GM10248 (cell line): ENCODE results near the gene C13orf46.

Source experiments
- CTCF ChIA-PET: fragments of 300-600 bp; sonication (Branson Sonifier 250); formaldehyde crosslinking; extraction: SDS; loops from one replicate; lab custom pipeline; 2021; ENCODE audit warnings: antibody characterized with exemption; lab: Yijun Ruan, JAX
- POLR2A ChIA-PET: fragments of 350-650 bp; sonication (Branson Sonifier 250); formaldehyde crosslinking; extraction: SDS; loops from one replicate; lab custom pipeline; 2020; ENCODE audit warnings: antibody characterized with exemption; lab: Yijun Ruan, JAX
- DNase-seq: peaks from one replicate; pipeline ENCODE4 v3.0.0; 2012; ENCODE audit errors: extremely low spot score
- TF ChIP-seq, protein P1 (sequence below): IDR thresholded peaks from 2 replicates; pipeline ENCODE4 v1.5.1; 2012; ENCODE audit warnings: mild to moderate bottlenecking, low read depth; ENCODE audit errors: extremely low read depth, missing control alignments, control extremely low read depth

Gene C13orf46

DNA sequence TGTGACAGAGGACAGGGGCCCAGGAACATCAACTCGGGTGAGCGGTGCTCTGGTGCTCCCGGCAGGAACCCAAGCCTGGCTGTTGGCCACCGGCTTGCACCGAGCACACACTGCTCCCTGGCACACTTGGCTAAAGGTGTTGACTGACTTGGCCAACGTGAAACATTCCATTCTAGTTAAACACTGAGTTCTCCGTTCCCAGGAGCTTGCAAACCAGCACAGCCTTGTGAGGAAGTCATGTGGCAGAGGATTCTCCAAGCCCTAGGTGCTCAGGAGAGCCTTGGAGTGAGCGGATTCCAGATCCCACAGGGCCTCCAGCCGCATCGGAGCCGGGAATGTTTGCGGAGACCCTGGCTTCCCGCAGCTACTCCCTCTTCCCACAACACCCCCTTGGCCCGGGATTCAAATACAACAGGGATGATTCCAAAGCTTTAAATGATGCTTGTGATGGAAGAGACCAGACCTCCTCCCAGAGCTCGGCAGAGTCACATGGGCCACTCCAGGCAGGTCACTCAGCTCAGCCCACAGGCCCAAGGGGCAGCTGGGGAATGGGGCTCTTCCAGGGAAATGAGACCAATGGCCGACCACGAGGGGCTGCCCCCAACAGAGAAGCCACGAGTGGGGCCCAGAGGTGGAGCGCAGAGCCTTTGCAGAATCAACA is 2.9 kb downstream of the C13orf46 start:
- TF ChIP-seq, protein P1, sequence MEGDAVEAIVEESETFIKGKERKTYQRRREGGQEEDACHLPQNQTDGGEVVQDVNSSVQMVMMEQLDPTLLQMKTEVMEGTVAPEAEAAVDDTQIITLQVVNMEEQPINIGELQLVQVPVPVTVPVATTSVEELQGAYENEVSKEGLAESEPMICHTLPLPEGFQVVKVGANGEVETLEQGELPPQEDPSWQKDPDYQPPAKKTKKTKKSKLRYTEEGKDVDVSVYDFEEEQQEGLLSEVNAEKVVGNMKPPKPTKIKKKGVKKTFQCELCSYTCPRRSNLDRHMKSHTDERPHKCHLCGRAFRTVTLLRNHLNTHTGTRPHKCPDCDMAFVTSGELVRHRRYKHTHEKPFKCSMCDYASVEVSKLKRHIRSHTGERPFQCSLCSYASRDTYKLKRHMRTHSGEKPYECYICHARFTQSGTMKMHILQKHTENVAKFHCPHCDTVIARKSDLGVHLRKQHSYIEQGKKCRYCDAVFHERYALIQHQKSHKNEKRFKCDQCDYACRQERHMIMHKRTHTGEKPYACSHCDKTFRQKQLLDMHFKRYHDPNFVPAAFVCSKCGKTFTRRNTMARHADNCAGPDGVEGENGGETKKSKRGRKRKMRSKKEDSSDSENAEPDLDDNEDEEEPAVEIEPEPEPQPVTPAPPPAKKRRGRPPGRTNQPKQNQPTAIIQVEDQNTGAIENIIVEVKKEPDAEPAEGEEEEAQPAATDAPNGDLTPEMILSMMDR = no peak
- DNase-seq = no peak
- POLR2A ChIA-PET = no interaction called here
- CTCF ChIA-PET = no interaction called here

DNA sequence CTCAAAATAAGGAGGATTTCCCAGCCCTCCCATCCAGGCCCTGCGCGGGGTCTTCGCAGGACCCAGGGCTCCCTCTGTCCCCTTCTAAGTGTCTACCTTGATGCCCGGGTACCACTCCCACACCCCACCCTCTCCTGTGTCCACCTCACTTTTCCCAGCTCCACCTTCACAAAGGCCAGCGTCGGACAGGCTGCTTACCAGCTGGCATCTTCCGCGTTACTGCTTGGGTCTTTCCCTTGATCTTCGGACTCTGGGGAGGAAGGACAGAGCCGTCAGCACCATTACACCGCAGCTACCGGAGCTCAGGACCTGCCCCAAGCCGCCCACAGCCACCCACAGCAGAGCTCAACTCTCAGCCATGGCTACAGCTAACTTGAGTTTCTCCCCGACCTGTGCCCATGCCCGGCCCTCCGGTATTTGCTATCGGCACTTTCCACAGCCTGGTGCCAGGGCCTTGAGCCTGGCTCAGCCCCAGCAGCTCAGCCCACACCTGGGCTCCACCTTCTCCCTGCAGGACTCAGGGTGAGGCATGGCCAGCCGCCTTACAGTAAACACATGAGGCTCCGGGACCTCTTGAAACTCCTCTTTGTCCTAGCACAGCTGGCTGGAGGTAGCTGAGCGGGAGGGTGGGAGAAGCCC is 3.8 kb downstream of the C13orf46 start:
- TF ChIP-seq, protein P1 = no peak
- POLR2A ChIA-PET = no interaction called here
- no peak for DNase-seq
- CTCF ChIA-PET = no interaction called here

DNA sequence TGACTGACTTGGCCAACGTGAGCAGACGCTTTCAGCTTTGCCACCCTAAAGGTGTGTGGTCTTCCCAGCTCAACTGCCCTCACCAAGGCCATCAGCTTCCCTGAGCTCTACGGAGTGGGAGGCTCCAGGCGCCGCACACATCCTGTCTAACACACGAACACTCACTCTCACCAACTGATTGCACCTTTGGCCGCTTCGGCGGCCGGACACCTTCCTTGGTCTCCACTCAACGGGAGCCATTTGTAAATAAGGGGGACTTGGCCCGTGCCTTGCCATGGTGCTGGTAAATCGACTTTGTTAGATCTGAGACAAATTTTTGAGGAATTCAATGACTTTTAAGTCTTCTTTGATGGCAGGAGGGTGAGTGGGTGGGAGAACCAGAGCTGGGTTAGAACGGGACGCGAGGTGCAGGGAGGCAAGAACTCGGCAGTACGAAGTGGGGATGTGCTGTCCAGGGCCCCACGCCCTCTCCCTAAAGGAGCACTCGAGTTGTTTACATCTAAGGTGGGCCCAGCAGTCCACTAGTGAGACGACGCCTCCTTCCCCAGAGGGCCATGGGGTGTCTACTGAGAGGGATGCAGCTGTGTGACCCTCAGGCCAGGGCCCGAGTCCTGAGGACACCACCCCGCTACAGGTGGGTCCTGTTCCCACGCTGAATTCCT is 4.4 kb downstream of the C13orf46 start:
- CTCF ChIA-PET = no interaction called here
- DNase-seq = no peak
- POLR2A ChIA-PET = no interaction called here
- TF ChIP-seq, protein P1 = no peak

DNA sequence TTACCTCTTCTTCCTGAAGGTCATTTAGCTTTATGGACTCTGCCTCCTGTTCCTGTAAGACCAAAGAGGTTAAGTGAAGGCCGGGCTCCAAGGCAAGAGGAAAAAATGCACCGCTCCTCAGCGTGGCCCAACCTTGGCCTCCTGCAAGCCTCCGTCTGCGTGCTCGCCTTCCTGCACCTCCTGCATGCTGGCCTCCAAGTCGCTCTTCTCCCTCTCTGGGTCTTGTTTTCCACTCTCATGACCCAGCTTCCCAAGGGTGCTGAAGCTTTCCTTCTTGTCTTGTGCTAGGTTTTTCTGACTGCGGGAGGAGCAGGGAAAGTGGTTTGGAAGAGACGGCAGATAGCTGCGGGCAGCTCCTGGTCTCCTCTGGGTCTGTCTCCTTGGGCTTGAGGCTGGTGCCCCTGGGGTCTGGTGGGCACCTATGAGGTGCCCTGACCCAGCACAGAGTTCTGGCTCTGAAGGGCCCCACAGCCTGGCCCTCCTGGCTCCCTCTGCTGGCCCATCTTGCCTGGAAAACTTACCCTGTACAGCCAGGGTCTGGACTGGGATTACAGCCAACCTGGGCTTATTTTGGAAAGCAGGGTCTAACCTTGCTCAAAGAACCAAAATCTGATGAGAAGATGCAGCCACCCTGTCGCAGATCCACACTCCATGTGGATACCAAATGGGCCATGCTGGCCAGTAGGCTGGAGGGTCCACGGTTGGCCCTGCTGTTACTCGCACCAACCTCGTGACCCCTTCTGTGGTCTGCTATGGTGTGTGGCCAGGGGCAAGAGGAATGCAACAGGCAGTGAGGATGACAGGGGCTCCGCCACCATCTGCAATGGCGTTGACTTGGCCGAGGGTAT is 5.2 kb downstream of the C13orf46 start:
- CTCF ChIA-PET = no interaction called here
- TF ChIP-seq, protein P1 = no peak
- DNase-seq = no peak
- POLR2A ChIA-PET = no interaction called here

DNA sequence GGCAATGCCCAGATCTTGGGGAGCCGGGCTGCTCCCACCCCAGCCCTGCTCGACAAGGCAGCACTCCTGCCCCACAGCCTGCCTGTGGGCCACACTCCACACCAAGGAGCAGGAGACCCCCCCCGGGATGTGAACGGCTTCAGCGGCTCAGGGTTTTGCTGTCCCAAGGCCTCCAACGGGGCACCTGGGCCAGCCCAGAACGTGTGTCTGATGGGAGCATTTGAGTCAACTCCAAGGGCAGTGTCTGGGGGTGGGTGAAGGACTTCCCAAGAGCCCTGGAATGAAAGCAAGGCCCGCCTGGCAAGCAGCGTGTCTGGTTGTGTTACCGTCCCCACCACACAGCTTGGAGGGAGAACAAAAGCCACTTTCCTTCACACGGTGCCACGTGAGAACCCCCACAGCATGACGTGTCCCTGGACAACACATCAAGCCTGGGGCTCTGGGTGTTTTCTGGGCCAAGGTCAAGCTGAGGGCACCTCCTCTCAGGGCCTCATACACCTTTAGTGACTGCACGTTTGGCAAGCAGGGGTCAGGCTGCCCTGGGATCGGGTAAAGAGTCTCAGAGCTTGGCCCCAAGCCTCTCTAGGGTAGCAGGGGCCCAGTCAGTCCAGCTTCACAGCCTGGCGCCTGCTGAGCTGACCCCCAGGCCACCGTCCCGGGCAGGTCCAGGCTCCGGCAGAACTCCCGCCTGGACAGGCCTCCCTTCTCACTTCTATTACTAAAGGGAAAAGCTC is 6.0 kb downstream of the C13orf46 start:
- POLR2A ChIA-PET = no interaction called here
- DNase-seq = no peak
- TF ChIP-seq, protein P1 = no peak
- CTCF ChIA-PET = no interaction called here
